Loucy (cell line): ENCODE results near the gene COQ10B.

Experiments used
- H2AFZ ChIP-seq: fragments of 200-600 bp; sonication (generic); 2 replicates; pipeline ENCODE4 v1.6.0; 2016; ENCODE audit warnings: antibody characterized with exemption, mild to moderate bottlenecking, low read length, moderate library complexity
- H3F3A ChIP-seq: fragments of 200-600 bp; 2 replicates; pipeline ENCODE4 v1.6.0; 2016; ENCODE audit warnings: antibody characterized with exemption, low read depth, mild to moderate bottlenecking
- H3K27me3 ChIP-seq: fragments of 200-600 bp; sonication (generic); 2 replicates; pipeline ENCODE4 v1.6.1; 2014; ENCODE audit warnings: low read length, mild to moderate bottlenecking; ENCODE audit not compliant: insufficient read depth, poor library complexity, severe bottlenecking
- H3K36me3 ChIP-seq: fragments of 200-600 bp; sonication (generic); 2 replicates; pipeline ENCODE4 v1.6.1; 2016; ENCODE audit warnings: low read length; ENCODE audit not compliant: insufficient read depth
- H3K4me1 ChIP-seq: fragments of 200-600 bp; sonication (generic); 2 replicates; pipeline ENCODE4 v1.5.1; 2014; ENCODE audit warnings: low read length, mild to moderate bottlenecking; ENCODE audit not compliant: insufficient read depth, poor library complexity, severe bottlenecking
- H3K4me2 ChIP-seq: fragments of 200-600 bp; sonication (generic); 2 replicates; pipeline ENCODE4 v1.6.0; 2014; ENCODE audit warnings: antibody characterized with exemption, low read length, low read depth, mild to moderate bottlenecking; ENCODE audit not compliant: poor library complexity, severe bottlenecking
- H3K4me3 ChIP-seq: fragments of 200-600 bp; sonication (generic); 2 replicates; pipeline ENCODE4 v1.5.1; 2014; ENCODE audit warnings: low read length, mild to moderate bottlenecking, mixed read lengths; ENCODE audit not compliant: poor library complexity, severe bottlenecking
- H3K79me2 ChIP-seq: fragments of 200-600 bp; sonication (generic); 2 replicates; pipeline ENCODE4 v1.6.1; 2014; ENCODE audit warnings: low read length; ENCODE audit not compliant: insufficient read depth
- H3K9ac ChIP-seq: fragments of 200-600 bp; sonication (generic); 2 replicates; pipeline ENCODE4 v1.6.0; 2014; ENCODE audit warnings: mild to moderate bottlenecking, low read depth, low read length, moderate library complexity; ENCODE audit not compliant: poor library complexity, severe bottlenecking
- H3K9me2 ChIP-seq: fragments of 200-600 bp; sonication (generic); replicated peaks from 2 replicates; pipeline ENCODE4 v1.6.1; 2016; ENCODE audit warnings: low read depth, low read length, mixed read lengths
- H3K9me3 ChIP-seq: fragments of 200-600 bp; sonication (generic); 2 replicates; pipeline ENCODE4 v1.6.1; 2014; ENCODE audit warnings: mild to moderate bottlenecking, antibody characterized with exemption, low read length, low read depth; ENCODE audit not compliant: insufficient read depth
- H4K20me1 ChIP-seq: fragments of 200-600 bp; sonication (generic); 2 replicates; pipeline ENCODE4 v1.6.0; 2014; ENCODE audit warnings: antibody characterized with exemption, low read length, mild to moderate bottlenecking; ENCODE audit not compliant: insufficient read depth, poor library complexity, severe bottlenecking
- CTCF ChIP-seq: fragments of 200-600 bp; sonication (generic); conservative IDR thresholded peaks from 2 replicates; pipeline ENCODE4 v1.5.1; 2014; ENCODE audit warnings: mild to moderate bottlenecking, antibody characterized with exemption, low read length
- EZH2phosphoT487 ChIP-seq: fragments of 200-600 bp; IDR thresholded peaks from 2 replicates; pipeline ENCODE4 v1.6.1; 2018; ENCODE audit warnings: antibody characterized with exemption, mild to moderate bottlenecking, moderate library complexity, borderline replicate concordance

COQ10B gene

GRCh38 chr2:197423307-197423706 lies 30.0 kb upstream of the COQ10B start:
- Histone ChIP-seq H3F3A (peaks cover 5% of the 10 kb centered on the region; the same call in 1 of the 2 replicates), H3K36me3 (peaks cover 52% of the 10 kb centered on the region), H2AFZ (no peak overlapping the region), H3K9me3 (no peaks in the 10 kb centered on the region), H3K79me2 (peaks cover 86% of the 10 kb centered on the region), H3K9me2 (no peaks in the 10 kb centered on the region), H3K27me3 (no peaks in the 10 kb centered on the region), H3K4me1 (peaks cover 22% of the 10 kb centered on the region), H4K20me1 (peaks cover 92% of the 10 kb centered on the region), H3K4me2 (peak overlapping the region; percentile 16), H3K9ac (no peak overlapping the region), H3K4me3 (no peak overlapping the region)
- no peak for TF ChIP-seq EZH2phosphoT487
- TF ChIP-seq CTCF: no peak

DNA sequence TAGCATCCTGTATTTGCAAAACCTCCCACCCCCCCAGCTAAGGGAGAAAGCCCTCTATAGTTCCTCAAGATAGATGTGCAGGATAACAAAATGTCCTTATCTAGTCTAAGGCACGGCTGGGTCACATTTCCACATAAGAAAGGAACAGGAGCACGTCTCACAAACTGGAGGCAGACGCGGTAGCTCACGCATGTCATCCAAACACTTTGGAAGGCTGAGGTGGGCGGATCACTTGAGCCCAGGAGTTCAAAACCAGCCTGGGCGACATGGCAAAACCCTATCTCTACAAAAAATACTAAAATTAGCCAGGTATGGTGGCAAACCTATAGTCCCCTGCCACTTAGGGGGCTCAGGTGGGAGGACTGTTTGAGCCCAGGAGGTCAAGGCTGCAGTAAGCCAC lies 27.8 kb upstream of the COQ10B start:
- H3K36me3 ChIP-seq: peaks cover 34% of the 10 kb centered on the region; the same call in 1 of the 2 replicates
- peaks cover 99% of the 10 kb centered on the region for H4K20me1 ChIP-seq

DNA sequence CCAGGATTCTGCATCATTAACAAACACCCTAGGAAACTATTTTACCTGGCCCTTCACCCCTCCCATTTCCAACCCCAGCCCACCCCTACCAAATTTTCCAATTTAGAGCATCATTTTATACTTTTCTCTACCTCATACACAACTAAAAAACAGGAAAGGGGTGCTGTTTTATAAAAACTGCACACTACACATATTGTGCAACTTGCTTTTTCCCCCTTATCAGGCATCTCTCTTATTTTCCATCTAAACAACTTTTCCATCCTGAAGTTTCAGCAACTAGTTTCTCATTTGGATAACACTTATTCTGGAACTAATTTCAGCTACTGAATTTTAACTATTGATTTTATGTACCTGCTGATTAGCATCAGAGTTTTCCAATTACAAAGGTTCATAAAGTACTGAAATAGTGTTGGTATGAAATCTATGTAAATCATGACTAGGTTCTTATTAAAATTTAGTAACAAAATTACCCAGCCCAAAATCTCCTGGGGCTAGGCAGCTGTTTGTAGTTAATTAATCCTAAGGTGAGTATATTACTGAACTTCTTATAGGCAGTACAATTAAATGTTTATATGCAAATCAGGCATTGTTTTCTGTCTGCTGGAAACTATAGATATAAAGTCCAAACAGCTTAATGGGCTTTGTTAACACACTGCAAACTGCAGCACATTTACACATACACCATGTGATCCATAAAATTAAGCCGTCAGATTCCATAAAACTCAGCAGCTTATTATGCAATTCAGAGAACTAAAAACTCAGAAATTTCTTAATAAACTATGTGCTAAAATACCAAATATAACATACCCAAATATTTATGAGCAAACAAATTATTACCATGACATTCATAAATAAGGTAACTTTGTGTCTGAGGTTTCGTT lies 26.4 kb upstream of the COQ10B start:
- H3K27me3 ChIP-seq: no peaks in the 10 kb centered on the region

More for the DNA sequence above, 27.8 kb upstream of the COQ10B start:
- Histone ChIP-seq H3F3A (peaks cover 2% of the 10 kb centered on the region; the same call in 1 of the 2 replicates), H3K9me2 (no peaks in the 10 kb centered on the region), H3K4me2 (peak overlapping the region; percentile 98), H3K9me3 (no peaks in the 10 kb centered on the region), H2AFZ (no peak overlapping the region), H3K4me3 (no peak overlapping the region), H3K4me1 (peaks cover 40% of the 10 kb centered on the region), H3K9ac (no peak overlapping the region), H3K27me3 (no peaks in the 10 kb centered on the region), H3K79me2 (peaks cover 100% of the 10 kb centered on the region)
- TF ChIP-seq CTCF: no peak
- no peak for TF ChIP-seq EZH2phosphoT487

More for the DNA sequence above, 26.4 kb upstream of the COQ10B start:
- Histone ChIP-seq H3K36me3 (peaks cover 21% of the 10 kb centered on the region; the same call in 1 of the 2 replicates), H3K4me3 (peak overlapping the region; percentile 54), H3K9me2 (no peaks in the 10 kb centered on the region), H3F3A (no peaks in the 10 kb centered on the region), H4K20me1 (peaks cover 99% of the 10 kb centered on the region), H3K9me3 (no peaks in the 10 kb centered on the region), H3K9ac (peak overlapping the region; percentile 18), H3K79me2 (peaks cover 100% of the 10 kb centered on the region), H2AFZ (no peak overlapping the region), H3K4me1 (peaks cover 53% of the 10 kb centered on the region), H3K4me2 (peak overlapping the region; percentile 98)
- TF ChIP-seq EZH2phosphoT487 (no peak), CTCF (no peak)
